Neural cell (in vitro differentiated cells): Measurements from ENCODE around the gene ARHGAP24.

Experiments used
- CTCF ChIP-seq: fragments of 450-650 bp; IDR thresholded peaks from 2 replicates; pipeline ENCODE4 v1.5.1; 2014; ENCODE audit warnings: antibody characterized with exemption, mild to moderate bottlenecking, moderate library complexity; ENCODE audit not compliant: poor library complexity, severe bottlenecking
- MXI1 ChIP-seq: fragments of 450-650 bp; conservative IDR thresholded peaks from 2 replicates; pipeline ENCODE4 v1.6.1; 2014; ENCODE audit warnings: antibody characterized with exemption, mild to moderate bottlenecking; ENCODE audit not compliant: poor library complexity, severe bottlenecking
- POLR2AphosphoS5 ChIP-seq: IDR thresholded peaks from 2 replicates; pipeline ENCODE4 v1.6.1; 2012

GRCh38 chr4:85963231-85963630, 488.3 kb downstream of the ARHGAP24 start:
- TF ChIP-seq CTCF (no peak), POLR2AphosphoS5 (no peak), MXI1 (no peak)
